Right hindlimb (tissue), 1 donor: ENCODE measurements around the gene PXMP4.

ENCODE experiments used
- DNase-seq: peaks from one replicate; pipeline ENCODE4 v3.0.0-alpha.2; 2018

Gene PXMP4

DNA sequence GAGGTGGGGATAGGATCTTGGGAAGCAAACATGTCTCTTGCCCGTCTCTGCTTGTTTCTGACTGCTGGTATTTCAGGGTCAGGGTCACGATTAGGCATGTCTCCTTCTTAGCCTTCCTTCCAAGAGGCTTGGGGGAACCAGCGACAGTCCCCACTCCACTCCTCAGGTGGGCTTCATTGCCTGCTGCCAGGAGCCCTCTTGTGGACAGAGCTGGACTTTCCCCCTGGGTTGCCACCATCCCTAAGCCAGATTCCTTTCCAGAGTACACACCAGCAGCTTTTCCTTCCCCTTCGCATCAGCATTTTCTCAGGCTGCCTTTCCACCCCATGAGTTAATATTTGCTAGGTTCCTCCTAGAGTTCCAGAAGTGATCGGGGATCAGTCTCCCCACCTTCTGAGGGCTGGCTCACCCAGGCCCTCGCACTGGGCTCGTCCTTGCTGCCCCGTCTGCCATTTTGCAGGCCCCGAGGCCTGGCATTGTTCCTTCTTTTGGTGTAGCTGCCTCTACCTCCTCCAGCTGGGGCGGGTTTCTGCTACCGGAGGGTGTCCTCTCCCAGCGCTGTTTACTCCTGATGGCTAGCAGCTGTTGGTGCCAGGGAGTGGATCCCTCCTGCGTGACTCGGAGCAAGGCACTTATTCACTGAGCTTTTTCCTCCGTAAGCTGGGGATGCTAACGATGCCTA, 66.8 kb downstream of the PXMP4 start:
- peak; percentile 80 for DNase-seq
